Lower leg skin (tissue), 4 donors: ENCODE measurements around the gene TDRD3. TPM values are rescaled to one million over a fixed set of nuclear protein-coding genes. Genes with fewer than 3 reads are reported as not detected.
A peak's percentile ranks its signal among the peaks of the same experiment; 100 is the strongest.

Experiments used
- DNase-seq, 2 donors: peaks; one replicate each; pipeline ENCODE4 v3.0.0-alpha.2; 2019; ENCODE audit warnings: low spot score in 2 of 2
- H3K4me3 ChIP-seq: fragments of 200-600 bp; sonication (generic); 2 replicates; pipeline ENCODE4 v1.5.1; 2017; ENCODE audit warnings: mild to moderate bottlenecking, low read depth; ENCODE audit not compliant: poor library complexity, severe bottlenecking
- POLR2A ChIP-seq, 2 donors: fragments of 450-650 bp; IDR thresholded peaks; one replicate each; pipeline ENCODE4 v1.6.1; 2016 to 2017; ENCODE audit warnings: antibody characterized with exemption in 2 of 2, mild to moderate bottlenecking in 1 of 2, moderate library complexity in 1 of 2
- WGBS, 2 donors: methylation state at CpG; one replicate each; pipeline ENCODE4 v1.1.5; 2018; 5-methylcytosine and 5-hydroxymethylcytosine counted together
- intact Hi-C: fragments of 100-400 bp; cut with DNase I; formaldehyde crosslinking; loops from one replicate; pipeline ENCODE4 v1.15.0; 2023; ENCODE audit warnings: low total_unique reads
- total RNA-seq, 4 donors: library from RNA; depleted of rRNA; stranded (reverse); fragments of >200 nt; gene quantifications; one replicate each; pipeline ENCODE4 v1.1.0, GENCODE V29; 2016
- TF ChIP-seq, protein P1 (sequence below), 3 donors: fragments of 450-650 bp; IDR thresholded peaks; one replicate each; pipeline ENCODE4 v1.5.1; 2016; ENCODE audit warnings: antibody characterized with exemption in 3 of 3, mild to moderate bottlenecking in 3 of 3, moderate library complexity in 2 of 3

TDRD3 gene
- total RNA-seq, 4 donors from 2014 or later: 12.5 to 21.5 (median 18.2) TPM

- no peak overlapping the region for H3K4me3 ChIP-seq
- intact Hi-C loops: no loop called here
- 73 to 86% methylated on average over 5 of the region's 5 CpGs for WGBS, 2 donors
- TF ChIP-seq, protein P1, sequence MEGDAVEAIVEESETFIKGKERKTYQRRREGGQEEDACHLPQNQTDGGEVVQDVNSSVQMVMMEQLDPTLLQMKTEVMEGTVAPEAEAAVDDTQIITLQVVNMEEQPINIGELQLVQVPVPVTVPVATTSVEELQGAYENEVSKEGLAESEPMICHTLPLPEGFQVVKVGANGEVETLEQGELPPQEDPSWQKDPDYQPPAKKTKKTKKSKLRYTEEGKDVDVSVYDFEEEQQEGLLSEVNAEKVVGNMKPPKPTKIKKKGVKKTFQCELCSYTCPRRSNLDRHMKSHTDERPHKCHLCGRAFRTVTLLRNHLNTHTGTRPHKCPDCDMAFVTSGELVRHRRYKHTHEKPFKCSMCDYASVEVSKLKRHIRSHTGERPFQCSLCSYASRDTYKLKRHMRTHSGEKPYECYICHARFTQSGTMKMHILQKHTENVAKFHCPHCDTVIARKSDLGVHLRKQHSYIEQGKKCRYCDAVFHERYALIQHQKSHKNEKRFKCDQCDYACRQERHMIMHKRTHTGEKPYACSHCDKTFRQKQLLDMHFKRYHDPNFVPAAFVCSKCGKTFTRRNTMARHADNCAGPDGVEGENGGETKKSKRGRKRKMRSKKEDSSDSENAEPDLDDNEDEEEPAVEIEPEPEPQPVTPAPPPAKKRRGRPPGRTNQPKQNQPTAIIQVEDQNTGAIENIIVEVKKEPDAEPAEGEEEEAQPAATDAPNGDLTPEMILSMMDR (IDR thresholded peaks at IDR 0.05): no peak
- TF ChIP-seq POLR2A (IDR thresholded peaks at IDR 0.05): no peak
- no peak for DNase-seq
Measured at GRCh38 chr13:60427285-60427684, 30.3 kb downstream of the TDRD3 start.

DNA sequence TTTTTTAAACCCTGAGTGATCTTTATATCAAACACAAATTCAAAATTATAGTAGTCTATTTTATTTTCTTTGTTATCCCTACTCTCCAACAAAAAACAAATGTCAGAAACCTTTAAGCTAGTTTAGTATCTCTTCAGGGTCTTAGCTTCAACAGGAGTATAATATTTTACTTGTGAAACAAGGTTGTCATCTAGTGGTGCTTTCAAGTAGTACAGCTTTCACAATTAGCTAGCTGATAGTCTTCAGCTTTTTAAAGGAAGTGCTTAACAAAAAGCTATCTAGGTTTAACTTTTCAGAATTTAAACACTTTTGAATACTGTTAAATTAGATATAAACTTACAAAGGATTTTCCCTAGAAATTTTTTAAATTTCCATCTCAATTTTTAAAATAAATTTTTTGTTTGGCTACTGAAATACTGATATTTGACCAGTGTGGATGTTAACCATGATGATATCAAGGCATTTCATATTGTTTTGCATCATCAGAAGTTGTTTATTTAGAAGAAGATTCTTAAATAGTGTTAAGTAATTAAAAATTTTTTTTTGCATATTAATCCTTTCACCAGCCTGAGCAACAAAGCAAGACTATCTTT, 34.2 kb downstream of the TDRD3 start:
- TF ChIP-seq, protein P1 (IDR thresholded peaks at IDR 0.05): peak in 2 of 3 donors; percentile 74 to 81
- TF ChIP-seq POLR2A (IDR thresholded peaks at IDR 0.05): no peak
- intact Hi-C loops: no loop called here
- no peak overlapping the region for H3K4me3 ChIP-seq
- no peak for DNase-seq

DNA sequence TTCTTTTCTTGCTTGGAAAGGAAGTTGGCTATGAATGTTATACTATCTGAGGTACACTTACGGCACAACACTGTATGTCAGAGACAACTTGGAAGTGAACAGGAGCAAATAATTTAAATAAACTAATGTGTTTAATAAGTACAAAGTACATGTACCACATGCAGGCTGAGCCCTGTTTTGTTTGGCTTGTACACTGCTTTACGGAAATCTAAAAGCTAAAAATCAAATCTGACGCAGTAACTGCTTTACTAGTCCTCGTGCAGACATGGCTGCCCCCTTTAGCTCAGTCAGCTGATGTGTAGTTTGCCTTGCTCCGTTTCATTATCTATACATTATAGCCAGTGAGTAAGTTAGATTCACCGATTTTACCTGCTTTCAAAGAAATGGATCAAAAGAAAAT, 36.5 kb downstream of the TDRD3 start:
- 63 to 76% methylated on average over 6 of the region's 6 CpGs for WGBS, 2 donors
- intact Hi-C loops: no loop called here
- TF ChIP-seq, protein P1 (IDR thresholded peaks at IDR 0.05): no peak
- no peak for TF ChIP-seq POLR2A (IDR thresholded peaks at IDR 0.05)
- no peak overlapping the region for H3K4me3 ChIP-seq
- no peak for DNase-seq

GRCh38 chr13:60435762-60436374, 38.8 kb downstream of the TDRD3 start:
- WGBS, 2 donors: 94 to 100% methylated on average over 2 of the region's 2 CpGs

DNA sequence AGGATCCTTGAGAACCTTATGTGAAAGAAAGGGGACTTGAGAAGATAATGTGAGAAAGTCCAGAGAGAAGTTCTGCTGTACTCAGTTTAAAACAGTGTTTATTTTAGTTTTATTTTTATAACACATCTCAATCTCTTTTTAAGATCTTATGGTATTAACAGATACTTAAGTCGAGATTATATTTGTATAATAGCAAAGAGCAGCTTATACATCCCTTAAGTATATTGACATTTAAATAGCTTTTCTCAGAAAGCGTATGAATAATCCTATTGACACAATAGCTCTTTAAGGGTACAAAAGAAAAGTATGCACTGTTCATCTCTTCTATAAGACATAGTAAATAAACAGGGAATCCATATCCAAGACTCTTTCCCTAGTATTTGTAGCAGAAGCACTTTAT, 42.2 kb downstream of the TDRD3 start:
- WGBS, 2 donors: 83 to 85% methylated on average over 2 of the region's 2 CpGs
- H3K4me3 ChIP-seq: no peak overlapping the region
- intact Hi-C loops: no loop called here
- no peak for DNase-seq
- TF ChIP-seq, protein P1 (IDR thresholded peaks at IDR 0.05): no peak
- TF ChIP-seq POLR2A (IDR thresholded peaks at IDR 0.05): no peak

More at GRCh38 chr13:60435762-60436374, 38.8 kb downstream of the TDRD3 start:
- no peak for TF ChIP-seq POLR2A (IDR thresholded peaks at IDR 0.05)
- TF ChIP-seq, protein P1 (IDR thresholded peaks at IDR 0.05): no peak
- intact Hi-C loops: no loop called here
- DNase-seq: no peak
- H3K4me3 ChIP-seq: no peak overlapping the region

DNA sequence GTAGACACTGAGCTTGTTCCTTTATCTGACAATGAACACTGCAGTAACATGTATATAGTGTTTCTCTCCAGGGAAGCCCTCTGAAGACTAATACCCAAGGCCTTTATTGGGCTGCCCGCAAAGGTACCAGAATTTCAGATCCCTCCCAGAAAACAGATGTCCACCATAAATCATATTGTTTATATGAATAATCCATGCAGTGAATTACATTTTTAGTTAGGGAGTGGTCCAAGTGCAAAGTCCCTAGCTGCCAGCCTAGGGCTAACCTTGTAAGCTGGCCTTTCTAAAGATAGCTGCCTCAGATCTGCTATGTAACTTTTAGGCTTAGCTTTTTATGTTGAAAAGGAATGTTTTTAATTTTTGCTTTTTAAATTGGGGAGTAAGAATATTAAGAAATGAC, 44.7 kb downstream of the TDRD3 start:
- 90 to 97% methylated on average over 1 of the region's 1 CpG for WGBS, 2 donors

More for the DNA sequence above, 44.7 kb downstream of the TDRD3 start:
- TF ChIP-seq POLR2A (IDR thresholded peaks at IDR 0.05): no peak
- TF ChIP-seq, protein P1 (IDR thresholded peaks at IDR 0.05): no peak
- intact Hi-C loops: no loop called here
- no peak overlapping the region for H3K4me3 ChIP-seq
- no peak for DNase-seq
